Stimulated activated naive CD8-positive, alpha-beta T cell treated with anti-CD3 and anti-CD28 coated beads, Interleukin-15, amount 100 ng/mL, for 72 hours (primary cell): ENCODE data around the gene CCM2L.
"Not testable (repeated sequence)": the region's sequence is repeated elsewhere in the genome, so short reads cannot be mapped to it uniquely, and the experiment has no call there.

ENCODE experiments used
- ATAC-seq: fragments of 150-1000 bp; cut with Tn5 transposase; 2 replicates; pipeline ENCODE4 v1.10.0; 2021; ENCODE audit warnings: mild to moderate bottlenecking, moderate library complexity
- DNase-seq, 2 donors: peaks; one replicate each; pipeline ENCODE4 v3.0.0; 2021 to 2022
- H3K27ac Mint-ChIP-seq, 2 donors: one replicate each; pipeline ENCODE4 v1.8.0; 2022; ENCODE audit warnings: mild to moderate bottlenecking in 2 of 2, mixed read lengths in 2 of 2, moderate library complexity in 2 of 2
- H3K27me3 Mint-ChIP-seq: one replicate; pipeline ENCODE4 v1.8.0; 2022; ENCODE audit warnings: mixed read lengths
- H3K4me1 Mint-ChIP-seq: one replicate; pipeline ENCODE4 v1.8.0; 2022; ENCODE audit warnings: mild to moderate bottlenecking, mixed read lengths
- H3K4me3 Mint-ChIP-seq, 2 donors: one replicate each; pipeline ENCODE4 v1.8.0; 2022; ENCODE audit warnings: mild to moderate bottlenecking in 2 of 2, mixed read lengths in 2 of 2, moderate library complexity in 1 of 2
- H3K9me3 Mint-ChIP-seq, 2 donors: one replicate each; pipeline ENCODE4 v1.8.0; 2022; ENCODE audit warnings: mixed read lengths in 2 of 2

Gene CCM2L

GRCh38 chr20:32012159-32012688, 2.0 kb downstream of the CCM2L start:
- DNase-seq (no peak), ATAC-seq (no peak)
- peak overlapping the region in 1 of 2 donors; percentile 8 for H3K27ac Mint-ChIP-seq
- H3K27me3 Mint-ChIP-seq, result peaks cover 31% of the 10 kb centered on the region
- no peaks in the 10 kb centered on the region for H3K9me3 Mint-ChIP-seq
- H3K4me3 Mint-ChIP-seq, result no peak overlapping the region
- peaks cover 7% of the 10 kb centered on the region for H3K4me1 Mint-ChIP-seq

DNA sequence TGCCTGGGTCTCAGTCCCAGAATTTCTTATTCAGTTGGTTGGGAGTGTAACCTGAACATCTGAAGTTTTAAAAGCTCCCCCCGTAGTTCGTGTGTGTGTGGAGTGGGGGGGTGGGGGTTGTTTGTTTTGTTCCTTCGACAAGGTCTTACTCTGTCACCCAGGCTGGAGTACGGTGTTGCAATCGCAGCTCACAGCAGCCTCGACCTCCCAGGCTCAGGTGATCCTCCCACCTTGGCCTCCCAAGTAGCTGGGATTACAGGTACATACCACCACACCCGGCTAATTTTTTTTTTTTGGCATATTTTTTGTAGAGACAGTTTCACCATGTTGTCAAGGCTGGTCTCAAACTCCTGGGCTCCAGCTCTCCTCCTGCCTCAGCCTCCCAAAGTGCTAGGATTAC, 3.1 kb downstream of the CCM2L start:
- DNase-seq (no peak), ATAC-seq (no peak)
- H3K9me3 Mint-ChIP-seq, result no peaks in the 10 kb centered on the region
- H3K4me3 Mint-ChIP-seq, result no peak overlapping the region
- H3K27ac Mint-ChIP-seq, result no peak overlapping the region
- peaks cover 8% of the 10 kb centered on the region for H3K4me1 Mint-ChIP-seq
- H3K27me3 Mint-ChIP-seq, result peaks cover 35% of the 10 kb centered on the region

DNA sequence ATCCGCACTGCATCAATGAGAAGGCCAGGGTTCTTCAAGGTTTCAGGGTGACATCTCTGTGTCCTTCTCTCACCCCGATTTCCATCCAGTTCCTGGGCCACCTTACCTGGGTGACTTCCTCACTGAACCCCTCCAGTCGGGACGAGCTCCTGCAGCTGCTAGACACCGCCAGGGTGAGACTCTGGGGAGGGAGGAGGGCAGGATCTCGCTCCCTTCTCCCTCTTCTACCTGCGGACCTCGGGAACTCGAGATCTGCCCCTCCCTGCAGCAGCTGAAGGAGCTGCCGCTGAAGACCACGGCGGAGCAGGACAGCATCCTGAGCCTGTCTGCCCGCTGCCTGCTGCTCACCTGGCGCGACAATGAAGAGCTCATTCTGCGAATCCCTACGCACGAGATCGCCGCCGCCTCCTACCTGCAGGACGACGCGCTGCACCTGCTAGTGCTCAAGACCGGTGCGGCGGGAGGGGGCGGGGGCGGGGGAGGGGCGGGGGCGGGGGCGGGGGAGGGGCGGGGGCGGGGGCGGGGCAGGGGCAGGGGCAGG, 7.5 kb downstream of the CCM2L start:
- H3K9me3 Mint-ChIP-seq, result no peaks in the 10 kb centered on the region
- H3K4me1 Mint-ChIP-seq, result peaks cover 27% of the 10 kb centered on the region
- H3K27me3 Mint-ChIP-seq, result peaks cover 77% of the 10 kb centered on the region
- peak; percentile 21 to 27 for DNase-seq
- H3K27ac Mint-ChIP-seq, result no peak overlapping the region
- peak; percentile 53 for ATAC-seq
- H3K4me3 Mint-ChIP-seq, result peak overlapping the region; percentile 55 to 92

- no peak overlapping the region for H3K27ac Mint-ChIP-seq
- peak overlapping the region; percentile 87 to 92 for H3K4me3 Mint-ChIP-seq
- H3K9me3 Mint-ChIP-seq, result no peaks in the 10 kb centered on the region
- peak; percentile 70 for ATAC-seq
- peaks cover 27% of the 10 kb centered on the region for H3K4me1 Mint-ChIP-seq
- H3K27me3 Mint-ChIP-seq, result peaks cover 85% of the 10 kb centered on the region
- peak; percentile 26 to 31 for DNase-seq
These were observed 8.3 kb downstream of the CCM2L start for GRCh38 chr20:32018269-32019155.

GRCh38 chr20:32019156-32019510, 8.9 kb downstream of the CCM2L start:
- H3K9me3 Mint-ChIP-seq, result no peaks in the 10 kb centered on the region
- peak overlapping the region in 1 of 2 donors; percentile 72 for H3K27ac Mint-ChIP-seq
- H3K4me3 Mint-ChIP-seq, result peak overlapping the region; percentile 83 to 90
- peaks cover 89% of the 10 kb centered on the region for H3K27me3 Mint-ChIP-seq
- no peak for DNase-seq
- peak; percentile 10 for ATAC-seq
- H3K4me1 Mint-ChIP-seq, result peaks cover 27% of the 10 kb centered on the region

GRCh38 chr20:32019563-32020463, 9.6 kb downstream of the CCM2L start:
- peaks cover 88% of the 10 kb centered on the region for H3K27me3 Mint-ChIP-seq
- H3K4me1 Mint-ChIP-seq, result peaks cover 27% of the 10 kb centered on the region
- H3K27ac Mint-ChIP-seq, result peak overlapping the region in 1 of 2 donors; percentile 72
- no peaks in the 10 kb centered on the region for H3K9me3 Mint-ChIP-seq
- no peak for DNase-seq
- peak overlapping the region; percentile 83 to 90 for H3K4me3 Mint-ChIP-seq
- no peak for ATAC-seq

DNA sequence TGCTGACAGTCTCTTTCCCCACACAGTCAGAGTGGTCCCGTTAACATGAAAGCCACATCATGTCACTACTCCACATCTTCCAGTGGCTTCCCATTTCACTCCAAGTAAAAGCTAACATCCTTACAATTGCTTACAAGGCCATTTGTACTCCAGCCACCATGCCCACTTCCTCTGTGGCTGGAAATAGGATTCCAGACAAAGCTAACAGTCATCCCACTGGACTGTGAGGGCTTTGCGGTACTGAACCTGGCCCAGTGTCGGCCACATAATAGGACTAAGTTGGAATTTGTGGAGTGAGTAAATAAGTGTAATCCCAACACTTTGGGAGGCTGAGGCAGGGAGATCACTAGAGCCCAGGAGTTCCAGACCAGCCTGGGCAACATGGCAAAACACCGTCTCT, 10.9 kb downstream of the CCM2L start:
- DNase-seq (no peak), ATAC-seq (no peak)
- Mint-ChIP-seq H3K4me3 (no peak overlapping the region), H3K27me3 (peaks cover 88% of the 10 kb centered on the region), H3K27ac (no peak overlapping the region), H3K9me3 (no peaks in the 10 kb centered on the region), H3K4me1 (peaks cover 27% of the 10 kb centered on the region)

DNA sequence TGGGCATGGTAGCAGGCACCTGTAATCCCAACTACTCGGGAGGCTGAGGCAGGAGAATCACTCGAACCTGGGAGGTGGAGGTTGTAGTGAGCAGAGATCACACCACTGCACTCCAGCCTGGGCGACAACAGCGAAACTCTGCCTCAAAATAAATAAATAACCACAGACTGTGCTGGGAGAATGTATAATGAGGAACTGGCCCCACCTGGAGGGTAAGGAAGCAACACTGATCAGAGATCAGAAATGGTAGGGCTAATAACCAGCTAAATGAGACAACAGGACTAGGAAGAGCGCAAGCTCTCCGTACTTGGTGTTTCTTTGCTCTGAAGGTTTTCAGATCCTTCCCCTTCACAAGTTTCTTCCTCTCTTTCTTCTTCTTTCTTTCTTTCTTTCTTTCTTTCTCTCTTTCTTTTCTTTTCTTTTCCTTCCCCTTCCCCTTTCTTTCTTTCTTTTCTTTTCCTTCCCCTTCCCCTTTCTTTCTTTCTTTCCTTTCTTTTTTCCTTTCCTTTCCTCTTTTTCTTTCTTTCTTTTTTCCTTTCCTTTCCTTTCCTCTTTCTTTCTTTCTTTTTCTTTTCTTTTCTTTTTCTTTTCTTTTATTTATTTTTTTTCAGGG, 14.6 kb downstream of the CCM2L start:
- Mint-ChIP-seq H3K27ac (no peak overlapping the region), H3K27me3 (peaks cover 66% of the 10 kb centered on the region), H3K9me3 (no peaks in the 10 kb centered on the region), H3K4me1 (peaks cover 8% of the 10 kb centered on the region), H3K4me3 (no peak overlapping the region)
- ATAC-seq, result no peak
- DNase-seq, result no peak

DNA sequence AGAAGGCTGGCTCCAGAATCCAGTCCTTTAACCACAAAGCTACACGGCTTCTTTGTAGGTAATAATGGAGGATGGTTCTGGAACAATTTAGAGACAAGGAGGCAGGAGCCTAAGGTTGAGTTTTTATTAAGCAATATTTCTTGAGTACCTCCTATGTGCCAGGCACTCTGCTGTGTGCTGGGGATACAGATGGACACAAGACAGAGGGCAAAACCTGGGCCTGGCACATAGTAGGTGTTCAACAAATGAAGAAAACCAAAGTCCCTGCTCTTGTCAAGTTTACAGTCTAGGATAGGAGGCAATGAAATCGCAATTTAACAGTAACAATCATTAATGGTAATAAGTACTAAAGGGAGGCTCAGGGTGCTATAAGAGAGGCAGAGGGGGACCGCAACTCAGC, 17.4 kb downstream of the CCM2L start:
- no peak for DNase-seq
- H3K27me3 Mint-ChIP-seq, result peaks cover 50% of the 10 kb centered on the region
- no peaks in the 10 kb centered on the region for H3K9me3 Mint-ChIP-seq
- no peak overlapping the region for H3K4me3 Mint-ChIP-seq
- H3K27ac Mint-ChIP-seq, result no peak overlapping the region
- no peak for ATAC-seq
- no peaks in the 10 kb centered on the region for H3K4me1 Mint-ChIP-seq

GRCh38 chr20:32028647-32029372, 18.6 kb downstream of the CCM2L start:
- ATAC-seq (no peak), DNase-seq (no peak)
- no peak overlapping the region for H3K27ac Mint-ChIP-seq
- no peaks in the 10 kb centered on the region for H3K4me1 Mint-ChIP-seq
- no peak overlapping the region for H3K4me3 Mint-ChIP-seq
- H3K27me3 Mint-ChIP-seq, result peaks cover 48% of the 10 kb centered on the region
- H3K9me3 Mint-ChIP-seq, result no peaks in the 10 kb centered on the region

GRCh38 chr20:32029561-32029960, 19.3 kb downstream of the CCM2L start:
- no peak for ATAC-seq
- H3K27me3 Mint-ChIP-seq, result peaks cover 52% of the 10 kb centered on the region

GRCh38 chr20:32031007-32031958, 21.0 kb downstream of the CCM2L start:
- peak; percentile 74 for ATAC-seq
- DNase-seq, result peak; percentile 55 to 59
- Mint-ChIP-seq H3K4me3 (peak overlapping the region; percentile 49 to 63), H3K9me3 (no peaks in the 10 kb centered on the region), H3K27me3 (peaks cover 54% of the 10 kb centered on the region), H3K27ac (no peak overlapping the region), H3K4me1 (peaks cover 5% of the 10 kb centered on the region)

More at GRCh38 chr20:32029561-32029960, 19.3 kb downstream of the CCM2L start:
- Mint-ChIP-seq H3K9me3 (no peaks in the 10 kb centered on the region), H3K4me1 (no peaks in the 10 kb centered on the region), H3K4me3 (no peak overlapping the region), H3K27ac (no peak overlapping the region)
- DNase-seq, result no peak

GRCh38 chr20:32033316-32033715, 23.1 kb downstream of the CCM2L start:
- DNase-seq (no peak), ATAC-seq (no peak)
- Mint-ChIP-seq H3K4me3 (no peak overlapping the region), H3K27me3 (peaks cover 63% of the 10 kb centered on the region), H3K9me3 (no peaks in the 10 kb centered on the region), H3K4me1 (peaks cover 12% of the 10 kb centered on the region), H3K27ac (no peak overlapping the region)

DNA sequence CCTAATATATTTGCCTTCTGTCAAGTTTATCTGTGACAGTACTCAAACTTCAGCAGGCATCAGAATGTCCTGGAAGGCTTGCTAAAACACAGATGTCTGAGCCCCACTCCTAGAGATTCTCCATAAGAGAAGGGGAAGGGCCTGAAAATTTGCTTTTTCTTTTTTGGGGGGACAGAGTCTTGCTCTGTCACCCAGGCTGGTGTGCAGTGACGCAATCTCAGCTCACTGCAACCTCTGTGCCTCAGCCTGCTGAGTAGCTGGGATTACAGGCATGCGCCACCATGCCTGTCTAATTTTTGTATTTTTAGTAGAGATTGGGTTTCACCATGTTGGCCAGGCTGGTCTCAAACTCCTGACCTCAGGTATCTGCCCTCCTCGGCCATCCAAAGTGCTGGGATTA, 23.5 kb downstream of the CCM2L start:
- Mint-ChIP-seq H3K27me3 (peaks cover 64% of the 10 kb centered on the region), H3K4me1 (peaks cover 12% of the 10 kb centered on the region)
- not testable (repeated sequence) for DNase-seq, H3K9me3 Mint-ChIP-seq, H3K4me3 Mint-ChIP-seq, ATAC-seq, H3K27ac Mint-ChIP-seq
